Anterior cingulate cortex (tissue), 58 donors: ENCODE results near the gene IBA57.
"Not testable (repeated sequence)": the region's sequence is repeated elsewhere in the genome, so short reads cannot be mapped to it uniquely, and the experiment has no call there.

Experiments used
- DNase-seq, 58 donors: peaks; one replicate each; lab custom pipeline; 2025; lab: John Stamatoyannopoulos, UW

Gene IBA57

GRCh38 chr1:228181645-228182034 is 16.0 kb downstream of the IBA57 start:
- DNase-seq = no peak

GRCh38 chr1:228182296-228183030 is 16.9 kb downstream of the IBA57 start:
- no peak for DNase-seq

GRCh38 chr1:228184152-228184551 is 18.5 kb downstream of the IBA57 start:
- no peak for DNase-seq

- no peak for DNase-seq
Measured at GRCh38 chr1:228185641-228185965, 20.0 kb downstream of the IBA57 start.

GRCh38 chr1:228188249-228188648 is 22.6 kb downstream of the IBA57 start:
- DNase-seq = not testable (repeated sequence)

- no peak for DNase-seq
Measured at GRCh38 chr1:228190182-228190581, 24.6 kb downstream of the IBA57 start.

- no peak for DNase-seq
Measured at GRCh38 chr1:228190778-228191177, 25.2 kb downstream of the IBA57 start.

- DNase-seq = no peak
Measured at GRCh38 chr1:228194436-228194835, 28.8 kb downstream of the IBA57 start.

- no peak for DNase-seq
Measured at GRCh38 chr1:228194921-228195812, 29.6 kb downstream of the IBA57 start.

GRCh38 chr1:228197555-228198147 is 32.0 kb downstream of the IBA57 start:
- DNase-seq = no peak

- no peak for DNase-seq
Measured at GRCh38 chr1:228198977-228199590, 33.5 kb downstream of the IBA57 start.

GRCh38 chr1:228204958-228205357 is 39.4 kb downstream of the IBA57 start:
- no peak for DNase-seq

GRCh38 chr1:228205526-228206436 is 40.2 kb downstream of the IBA57 start:
- no peak for DNase-seq

GRCh38 chr1:228206582-228207351 is 41.2 kb downstream of the IBA57 start:
- no peak for DNase-seq

GRCh38 chr1:228207381-228207810 is 41.8 kb downstream of the IBA57 start:
- no peak for DNase-seq

- DNase-seq = no peak
Measured at GRCh38 chr1:228207851-228208821, 42.5 kb downstream of the IBA57 start, which contains the start of gene OBSCN. OBSCN (plus strand) TSS chr1:228208044; CDS start chr1:228211784, 3,740 bp downstream.

- DNase-seq = no peak
Measured at GRCh38 chr1:228208831-228209551, 43.4 kb downstream of the IBA57 start.
